GM19035 (cell line): ENCODE data around the gene C19orf38.
A peak's percentile ranks its signal among the peaks of the same experiment; 100 is the strongest.
"Not testable (repeated sequence)": the region's sequence is repeated elsewhere in the genome, so short reads cannot be mapped to it uniquely, and the experiment has no call there.

Source experiments
- ATAC-seq: cut with Tn5 transposase; IDR thresholded peaks from one replicate; pipeline ENCODE4 v1.9.1; 2021; ENCODE audit not compliant: unreplicated experiment

C19orf38 gene

GRCh38 chr19:10846500-10847202 is 1.6 kb upstream of the C19orf38 start:
- ATAC-seq = no peak

- ATAC-seq = no peak
Measured at GRCh38 chr19:10850631-10851030, 2.4 kb downstream of the C19orf38 start.

DNA sequence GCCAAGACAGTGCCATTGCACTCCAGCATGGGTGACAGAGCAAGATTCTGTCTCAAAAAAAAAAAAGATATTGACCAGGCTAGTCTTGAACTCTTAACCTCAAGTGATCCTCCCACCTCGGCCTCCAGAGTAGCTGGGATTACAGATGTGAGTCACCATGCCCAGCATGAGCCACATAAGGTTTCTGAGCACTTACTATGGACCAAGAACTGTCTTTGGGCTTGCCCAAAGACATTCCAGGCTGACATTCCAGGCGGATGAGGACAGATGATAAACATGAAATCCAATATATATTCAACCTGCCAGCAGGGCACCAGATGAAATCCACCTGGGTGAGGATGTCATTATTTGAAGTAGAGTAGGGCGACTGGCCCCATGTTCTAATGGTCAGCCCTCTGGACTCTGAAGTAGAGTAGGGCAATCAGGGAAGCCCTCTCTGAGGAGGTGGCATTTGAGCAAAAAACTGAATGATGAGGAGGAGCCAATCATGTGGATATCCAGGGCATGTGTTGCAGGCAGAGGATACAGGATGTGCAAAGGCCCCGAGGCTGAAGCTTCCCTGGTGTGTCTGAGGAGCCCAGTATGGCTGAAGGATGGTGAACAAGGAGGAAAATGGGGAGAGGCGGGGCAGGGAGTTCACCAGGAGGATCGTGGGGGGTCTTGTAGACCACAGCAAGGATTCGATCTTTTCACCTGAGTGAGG is 4.0 kb downstream of the C19orf38 start:
- ATAC-seq = no peak

DNA sequence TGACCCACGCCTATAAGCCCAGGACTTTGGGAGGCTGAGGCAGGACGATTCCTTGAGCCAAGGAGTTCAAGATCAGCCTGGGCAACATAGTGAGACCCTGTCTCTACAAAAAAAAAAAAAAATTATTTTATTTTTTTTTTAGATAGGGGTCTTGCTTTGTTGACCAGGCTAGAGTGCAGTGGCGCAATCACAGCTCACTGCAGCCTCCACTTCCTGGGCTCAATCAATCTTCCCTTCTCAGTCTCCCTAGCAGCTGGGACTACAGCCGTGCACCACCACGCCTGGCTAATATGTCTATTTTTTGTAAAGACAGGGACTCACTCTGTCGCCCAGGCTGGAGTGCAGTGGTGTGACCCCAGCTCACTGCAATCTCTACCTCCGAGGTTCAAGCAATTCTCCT is 4.7 kb downstream of the C19orf38 start:
- ATAC-seq = no peak

DNA sequence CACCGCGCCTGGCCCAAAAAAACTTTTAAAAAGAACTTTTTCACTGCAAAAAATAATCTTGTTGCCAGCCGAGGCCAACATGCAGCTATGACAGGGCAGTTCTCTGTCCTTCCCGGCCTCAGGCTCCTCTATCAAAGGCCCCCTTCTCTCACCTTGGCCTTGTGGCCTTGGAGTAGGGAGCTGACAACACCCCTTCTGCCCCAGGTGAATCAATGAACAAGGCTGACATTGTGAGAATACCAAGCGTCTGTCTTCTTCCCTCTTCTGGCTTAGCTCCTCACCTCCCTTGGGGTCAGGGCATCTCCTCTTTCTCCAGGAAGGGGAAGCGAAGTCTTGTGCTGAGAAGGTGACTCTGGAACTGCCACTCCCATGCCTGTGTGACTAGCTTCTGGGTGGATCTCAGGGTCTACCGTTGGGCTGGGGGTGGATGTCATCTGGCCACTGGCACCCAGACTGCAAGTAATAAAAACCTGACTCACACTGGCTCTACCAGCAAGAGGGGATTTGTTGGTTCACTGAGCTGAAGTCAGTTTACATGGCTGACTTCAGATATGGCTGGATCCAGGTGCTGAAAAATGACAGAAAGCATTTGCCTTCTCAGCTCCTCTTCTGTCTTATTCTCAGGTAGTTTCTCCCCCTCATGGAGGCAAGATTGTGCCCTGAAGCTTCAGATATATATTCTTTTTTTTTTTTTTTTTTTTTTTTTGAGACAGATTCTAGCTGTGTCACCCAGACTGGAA is 6.3 kb downstream of the C19orf38 start:
- ATAC-seq = no peak

GRCh38 chr19:10855879-10856522 is 7.8 kb downstream of the C19orf38 start:
- ATAC-seq = no peak

GRCh38 chr19:10856899-10857298 is 8.7 kb downstream of the C19orf38 start:
- not testable (repeated sequence) for ATAC-seq

DNA sequence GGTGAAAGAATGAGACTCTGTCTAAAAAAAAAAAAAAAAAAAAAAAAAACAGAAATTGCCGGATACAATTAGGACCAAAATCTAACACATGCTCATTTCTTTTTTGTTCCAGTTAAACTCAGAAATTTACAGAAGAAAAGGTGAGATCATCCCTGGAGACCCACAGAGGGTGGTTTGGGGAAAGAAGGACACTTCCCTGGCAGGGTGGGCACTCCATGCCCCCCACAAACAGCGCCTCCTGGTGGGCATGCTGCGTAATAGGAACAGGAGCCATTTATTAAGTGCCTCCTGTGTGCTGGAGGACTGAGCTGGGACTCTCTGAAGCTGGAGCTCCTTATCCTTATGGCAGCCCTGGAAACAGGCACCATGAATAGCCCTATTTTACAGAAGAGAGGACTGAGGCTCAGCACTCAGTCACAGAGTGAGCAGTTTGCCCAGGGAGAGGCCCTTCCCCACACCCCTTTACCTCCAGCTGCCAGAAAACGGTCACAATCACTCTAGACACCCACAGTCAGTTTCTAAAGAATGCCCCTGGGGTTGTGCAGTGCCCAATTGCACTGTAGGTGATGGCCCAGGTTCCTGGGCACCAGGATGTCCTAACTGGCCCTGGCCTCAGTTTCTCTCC is 10.1 kb downstream of the C19orf38 start:
- ATAC-seq = no peak

- ATAC-seq = no peak
Measured at GRCh38 chr19:10861103-10861651, 13.0 kb downstream of the C19orf38 start.

- ATAC-seq = no peak
Measured at GRCh38 chr19:10862561-10863106, 14.4 kb downstream of the C19orf38 start.

GRCh38 chr19:10863107-10863717 is 15.0 kb downstream of the C19orf38 start:
- ATAC-seq = no peak

DNA sequence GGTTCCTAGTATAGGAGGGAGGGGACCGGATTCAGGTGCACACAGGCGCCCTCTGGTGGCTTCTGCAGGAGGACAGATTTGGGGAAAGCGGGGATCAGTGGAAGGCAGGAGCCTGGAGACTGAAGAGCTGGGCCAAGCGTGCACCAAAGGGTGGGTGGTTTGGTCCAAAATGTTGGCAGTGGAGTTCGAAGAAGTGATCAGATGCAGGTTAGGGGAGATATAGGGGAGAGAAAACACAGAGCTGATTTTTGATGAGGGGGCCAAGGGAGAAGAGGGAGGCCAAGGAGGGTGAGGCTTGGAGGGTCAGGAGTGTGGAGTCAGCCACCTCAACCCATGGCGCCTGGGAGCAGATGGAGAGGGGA is 16.3 kb downstream of the C19orf38 start:
- no peak for ATAC-seq

- no peak for ATAC-seq
Measured at GRCh38 chr19:10866495-10866894, 18.3 kb downstream of the C19orf38 start.

- no peak for ATAC-seq
Measured at GRCh38 chr19:10868872-10869547, 20.8 kb downstream of the C19orf38 start.

DNA sequence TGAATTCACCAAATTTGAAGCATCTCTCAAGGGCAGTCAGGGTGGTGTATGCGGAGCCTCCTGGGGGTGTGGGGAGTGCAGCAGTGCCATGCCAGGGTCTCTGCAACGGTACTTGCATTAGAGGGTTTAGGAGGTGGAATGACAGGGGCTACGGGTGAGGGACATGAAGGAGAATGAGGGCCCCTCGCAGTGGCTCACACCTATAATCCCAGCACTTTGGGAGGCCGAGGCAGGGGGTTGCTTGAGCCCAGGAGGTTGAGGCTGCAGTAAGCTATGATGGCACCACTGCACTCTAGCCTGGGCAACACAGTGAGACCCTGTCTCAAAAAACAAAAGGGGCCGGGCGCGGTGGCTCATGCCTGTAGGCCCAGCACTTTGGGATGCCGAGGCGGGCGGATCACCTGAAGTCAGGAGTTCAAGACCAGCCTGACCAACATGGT is 21.7 kb downstream of the C19orf38 start:
- ATAC-seq = not testable (repeated sequence)

GRCh38 chr19:10870501-10870954 is 22.3 kb downstream of the C19orf38 start:
- no peak for ATAC-seq

DNA sequence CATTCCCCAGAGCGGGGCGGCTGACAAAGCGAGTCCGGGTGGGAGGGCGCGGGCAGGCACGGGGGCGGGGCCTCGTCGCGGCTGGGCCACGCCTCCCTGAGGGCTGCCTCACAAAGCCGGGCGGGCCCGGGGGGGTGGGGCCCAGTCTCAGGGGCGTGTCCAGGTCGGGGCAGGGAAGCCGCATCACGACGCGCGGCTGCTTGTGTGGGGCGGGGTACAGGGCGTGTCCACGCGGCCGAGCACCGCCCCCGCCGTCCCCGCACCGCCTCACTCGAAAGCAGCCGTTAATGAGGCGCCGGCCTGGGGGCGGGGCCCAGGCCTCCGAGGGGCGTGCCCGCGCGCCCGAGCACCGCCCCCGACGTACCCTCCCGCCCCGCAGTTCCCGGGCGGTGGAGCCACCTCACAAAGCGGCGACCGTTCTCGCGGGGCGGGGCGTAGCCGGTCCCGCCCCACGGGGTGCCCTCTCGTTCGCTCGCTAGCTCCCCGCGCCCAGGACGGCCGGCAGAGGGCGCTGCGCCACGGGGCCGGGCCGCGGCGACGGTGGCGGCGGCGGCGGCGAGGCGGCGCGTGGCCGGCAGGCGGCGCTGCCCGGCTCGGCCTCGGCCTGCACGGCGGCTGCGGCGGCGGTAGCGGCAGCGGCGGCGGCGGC is 22.9 kb downstream of the C19orf38 start, which contains the start of gene CARM1:
Gene CARM1 (plus strand): TSS at position 599 of the 649 bp plus-strand sequence. CDS start 150 bp downstream, outside the sequence.
- peak; percentile 71 for ATAC-seq

DNA sequence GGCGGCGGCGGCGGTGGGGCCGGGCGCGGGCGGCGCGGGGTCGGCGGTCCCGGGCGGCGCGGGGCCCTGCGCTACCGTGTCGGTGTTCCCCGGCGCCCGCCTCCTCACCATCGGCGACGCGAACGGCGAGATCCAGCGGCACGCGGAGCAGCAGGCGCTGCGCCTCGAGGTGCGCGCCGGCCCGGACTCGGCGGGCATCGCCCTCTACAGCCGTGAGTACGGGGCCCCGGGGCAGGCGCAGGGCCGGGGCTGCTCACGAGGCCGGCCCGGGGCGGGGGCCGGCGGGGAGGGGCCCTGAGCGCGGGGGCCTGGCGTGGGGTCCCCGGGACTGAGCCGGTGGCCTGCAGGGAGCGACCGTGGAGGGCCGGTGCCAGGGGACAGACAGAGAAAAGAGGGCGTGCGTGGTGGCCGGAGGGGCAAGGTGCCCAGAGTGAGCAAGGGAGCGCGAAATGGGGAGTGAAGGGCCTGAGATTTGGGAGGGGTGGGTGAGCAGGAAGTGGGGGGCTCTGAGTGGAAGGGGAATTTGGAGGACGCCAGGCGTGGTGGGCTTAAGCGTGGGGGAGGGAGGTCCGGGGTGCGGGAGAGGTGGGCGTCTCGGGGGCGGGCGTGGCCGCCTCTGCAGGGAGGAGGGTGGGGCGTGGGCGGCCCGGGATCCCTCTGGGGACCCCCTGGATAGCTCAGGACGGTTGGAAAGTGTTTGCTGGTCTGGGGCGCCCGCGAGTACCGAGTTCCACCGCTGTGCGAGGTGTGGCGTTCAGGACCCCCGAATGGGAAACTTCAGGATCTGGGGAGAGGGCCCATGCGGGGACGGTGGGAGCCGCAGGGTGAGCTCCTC is 23.7 kb downstream of the C19orf38 start:
- peak; percentile 19 for ATAC-seq
